PFSK-1 (cell line): ENCODE data around the gene HLA-DPA1.

Experiments
- POLR2AphosphoS5 ChIP-seq: IDR thresholded peaks from 2 replicates; pipeline ENCODE4 v1.6.1; 2012; ENCODE audit warnings: low read depth, mild to moderate bottlenecking, control low read depth, low read length, moderate library complexity
- REST ChIP-seq, 2 experiments: IDR thresholded peaks; 2 replicates each; pipeline versions ENCODE4 v1.6.1 to v1.8.0; 2011 to 2012; ENCODE audit warnings: low read depth in 2 of 2, low read length in 2 of 2, control low read depth in 1 of 2, inconsistent platforms in 1 of 2, mild to moderate bottlenecking in 1 of 2, moderate library complexity in 1 of 2; ENCODE audit not compliant: insufficient read depth in 1 of 2

- no peak for TF ChIP-seq POLR2AphosphoS5
- TF ChIP-seq REST (IDR thresholded peaks at IDR 0.05; ENCODE audit: insufficient read depth in 1 of 2, low read depth in 2 of 2, low read length in 2 of 2) = no peak
Measured at GRCh38 chr6:33014841-33015634, 58.4 kb downstream of the HLA-DPA1 start.
